ENCODE measurements around the gene LIPM.

- TF ChIP-seq POLR2AphosphoS5 (IDR thresholded peaks at IDR 0.05; ENCODE audit: low read depth, low read length) (no peak), POLR2A (IDR thresholded peaks at IDR 0.05; ENCODE audit: low read depth, low read length) (no peak), SPI1 (IDR thresholded peaks at IDR 0.05; ENCODE audit: low read depth, low read length) (no peak), TAF1 (IDR thresholded peaks at IDR 0.05; ENCODE audit: low read depth, low read length) (no peak), PAX5 (IDR thresholded peaks at IDR 0.05; ENCODE audit: insufficient read depth, low read length, severe bottlenecking) (no peak), POU2F2 (IDR thresholded peaks at IDR 0.05; ENCODE audit: low read depth, low read length) (no peak)
Observed at GRCh38 chr10:88849234-88849633, 46.7 kb downstream of the LIPM start.

Data from GM12891 (cell line).